Ascending aorta (tissue), 2 donors: Measurements from ENCODE around the gene ZNF284. TPM values are rescaled to one million over a fixed set of nuclear protein-coding genes. Genes with fewer than 3 reads are reported as not detected.
A peak's percentile ranks its signal among the peaks of the same experiment; 100 is the strongest.

ENCODE experiments used
- DNase-seq, 2 donors: peaks; one replicate each; pipeline ENCODE4 v3.0.0-alpha.2; 2019; ENCODE audit warnings: low spot score in 2 of 2
- H3K27ac ChIP-seq, 2 donors: fragments of 200-600 bp; sonication (generic); one replicate each; pipeline ENCODE4 v1.5.1; 2016 to 2017; ENCODE audit warnings: mild to moderate bottlenecking in 1 of 2
- H3K27me3 ChIP-seq: fragments of 200-600 bp; sonication (generic); one replicate; pipeline ENCODE4 v1.5.1; 2017
- H3K36me3 ChIP-seq, 2 donors: fragments of 200-600 bp; sonication (generic); one replicate each; pipeline ENCODE4 v1.5.1; 2016
- H3K4me1 ChIP-seq, 2 donors: fragments of 200-600 bp; sonication (generic); one replicate each; pipeline ENCODE4 v1.5.1; 2016 to 2017; ENCODE audit warnings: mild to moderate bottlenecking in 1 of 2
- H3K4me3 ChIP-seq, 2 donors: fragments of 200-600 bp; sonication (generic); one replicate each; pipeline ENCODE4 v1.5.1; 2016 to 2017; ENCODE audit warnings: mild to moderate bottlenecking in 1 of 2
- H3K9me3 ChIP-seq, 2 donors: fragments of 200-600 bp; sonication (generic); one replicate each; pipeline ENCODE4 v1.5.1; 2016
- CTCF ChIP-seq, 3 experiments: fragments of 200-600 bp in 2 of 3; fragments of 450-650 bp in 1 of 3; sonication (generic) in 2 of 3; IDR thresholded peaks; one replicate each; pipeline ENCODE4 v1.5.1; 2016 to 2019; ENCODE audit warnings: antibody characterized with exemption in 3 of 3, mild to moderate bottlenecking in 1 of 3, moderate library complexity in 1 of 3
- intact Hi-C: fragments of 100-400 bp; cut with DNase I; formaldehyde crosslinking; loops from one replicate; pipeline ENCODE4 v1.15.1; 2023
- total RNA-seq: library from RNA; depleted of rRNA; stranded (reverse); fragments of >200 nt; gene quantifications from one replicate; pipeline ENCODE4 v1.1.0, GENCODE V29; 2016

ZNF284 gene
- total RNA-seq, 1 donor from 2014 or later, result 0.21 TPM

GRCh38 chr19:44042147-44042546, 29.8 kb upstream of the ZNF284 start:
- peaks cover 3 to 30% of the 10 kb centered on the region in 2 donors for H3K9me3 ChIP-seq
- H3K27ac ChIP-seq, result no peak overlapping the region
- no peaks in the 10 kb centered on the region for H3K36me3 ChIP-seq
- intact Hi-C loops, result no loop called here
- H3K4me1 ChIP-seq, result no peaks in the 10 kb centered on the region
- no peaks in the 10 kb centered on the region for H3K27me3 ChIP-seq
- no peak overlapping the region for H3K4me3 ChIP-seq
- TF ChIP-seq CTCF (IDR thresholded peaks at IDR 0.05), result no peak
- no peak for DNase-seq

- peaks cover 4 to 7% of the 10 kb centered on the region in 2 donors for H3K4me1 ChIP-seq
- intact Hi-C loops, result loop anchor here (1.0 to 2.0 kb wide), 9 partner anchors 21 to 161 kb away; partner anchors contain the start of genes ZNF155, ZNF222, ZNF224 and ZNF225
- DNase-seq, result no peak
- peaks cover 5 to 13% of the 10 kb centered on the region in 2 donors for H3K36me3 ChIP-seq
- H3K4me3 ChIP-seq, result peak overlapping the region; percentile 84 to 86
- no peak for TF ChIP-seq CTCF (IDR thresholded peaks at IDR 0.05)
- H3K27me3 ChIP-seq, result no peaks in the 10 kb centered on the region
- H3K9me3 ChIP-seq, result peaks cover 0 to 9% of the 10 kb centered on the region in 2 donors
- peak overlapping the region in 1 of 2 donors; percentile 28 for H3K27ac ChIP-seq
Observed at GRCh38 chr19:44050740-44051649, 21.0 kb upstream of the ZNF284 start.

- peak within 1 kb of the TSS; percentile 61 to 71 for H3K27ac ChIP-seq
Observed at GRCh38 chr19:44051650-44052402, 20.1 kb upstream of the ZNF284 start, which contains the start of gene ZNF223. ZNF223 (plus strand) TSS chr19:44052036; CDS start chr19:44055177, 3,141 bp downstream.

GRCh38 chr19:44055870-44056269, 16.1 kb upstream of the ZNF284 start:
- H3K9me3 ChIP-seq, result peaks cover 5 to 20% of the 10 kb centered on the region in 2 donors
- no peaks in the 10 kb centered on the region for H3K27me3 ChIP-seq
- TF ChIP-seq CTCF (IDR thresholded peaks at IDR 0.05), result no peak
- H3K27ac ChIP-seq, result no peak overlapping the region
- H3K36me3 ChIP-seq, result peaks cover 27 to 58% of the 10 kb centered on the region in 2 donors
- peaks cover 4 to 7% of the 10 kb centered on the region in 2 donors for H3K4me1 ChIP-seq
- DNase-seq, result no peak
- no peak overlapping the region for H3K4me3 ChIP-seq
- intact Hi-C loops, result no loop called here

More at GRCh38 chr19:44051650-44052402, 20.1 kb upstream of the ZNF284 start, which contains the start of gene ZNF223:
- Histone ChIP-seq H3K4me1 (peaks cover 4 to 7% of the 10 kb centered on the region in 2 donors), H3K9me3 (peaks cover 0 to 12% of the 10 kb centered on the region in 2 donors), H3K27me3 (no peaks in the 10 kb centered on the region), H3K36me3 (peaks cover 6 to 17% of the 10 kb centered on the region in 2 donors), H3K4me3 (peak within 1 kb of the TSS; percentile 84 to 86)
- intact Hi-C loops, result loop anchor here (1.0 to 2.0 kb wide), 9 partner anchors 20 to 160 kb away; partner anchors contain the start of genes ZNF155, ZNF222, ZNF224 and ZNF225
- peak; percentile 86 to 97 for DNase-seq
- no peak for TF ChIP-seq CTCF (IDR thresholded peaks at IDR 0.05)

GRCh38 chr19:44059229-44059628, 12.7 kb upstream of the ZNF284 start:
- peaks cover 61 to 91% of the 10 kb centered on the region in 2 donors for H3K36me3 ChIP-seq
- intact Hi-C loops, result no loop called here

More at GRCh38 chr19:44059229-44059628, 12.7 kb upstream of the ZNF284 start:
- peaks cover 5 to 50% of the 10 kb centered on the region in 2 donors for H3K9me3 ChIP-seq
- no peak for DNase-seq
- no peak overlapping the region for H3K27ac ChIP-seq
- H3K27me3 ChIP-seq, result no peaks in the 10 kb centered on the region
- H3K4me1 ChIP-seq, result no peaks in the 10 kb centered on the region
- no peak overlapping the region for H3K4me3 ChIP-seq
- no peak for TF ChIP-seq CTCF (IDR thresholded peaks at IDR 0.05)
